Parathyroid adenoma (tissue), 2 donors: ENCODE measurements around the gene HAL.

Experiments used
- H2AFZ ChIP-seq: fragments of 300-600 bp; sonication (generic); one replicate; pipeline ENCODE4 v1.7.0; 2017; ENCODE audit warnings: antibody characterized with exemption, mild to moderate bottlenecking
- H3K27ac ChIP-seq: fragments of 300-600 bp; sonication (generic); one replicate; pipeline ENCODE4 v1.7.0; 2017
- H3K27me3 ChIP-seq: fragments of 300-600 bp; sonication (generic); one replicate; pipeline ENCODE4 v1.7.0; 2017; ENCODE audit warnings: low read length; ENCODE audit not compliant: control insufficient read depth, insufficient read depth
- H3K36me3 ChIP-seq: fragments of 300-600 bp; sonication (generic); one replicate; pipeline ENCODE4 v1.7.0; 2017; ENCODE audit warnings: low read length; ENCODE audit not compliant: control insufficient read depth, insufficient read depth
- H3K4me1 ChIP-seq: fragments of 300-600 bp; sonication (generic); one replicate; pipeline ENCODE4 v1.7.0; 2017; ENCODE audit warnings: control low read depth
- H3K4me2 ChIP-seq: fragments of 300-600 bp; sonication (generic); one replicate; pipeline ENCODE4 v1.7.0; 2017; ENCODE audit warnings: low read length
- H3K4me3 ChIP-seq: fragments of 300-600 bp; sonication (generic); one replicate; pipeline ENCODE4 v1.7.0; 2017; ENCODE audit warnings: low read depth, low read length
- H3K79me2 ChIP-seq: fragments of 300-600 bp; sonication (generic); one replicate; pipeline ENCODE4 v1.7.0; 2017; ENCODE audit warnings: control low read depth
- H3K9ac ChIP-seq: fragments of 300-600 bp; sonication (generic); one replicate; pipeline ENCODE4 v1.7.0; 2017; ENCODE audit warnings: mild to moderate bottlenecking
- H3K9me3 ChIP-seq: fragments of 300-600 bp; sonication (generic); one replicate; pipeline ENCODE4 v1.7.0; 2017; ENCODE audit warnings: low read length; ENCODE audit not compliant: control insufficient read depth
- CTCF ChIP-seq: fragments of 300-600 bp; sonication (generic); IDR thresholded peaks from one replicate; pipeline ENCODE4 v1.7.0; 2017; ENCODE audit warnings: antibody characterized with exemption, mild to moderate bottlenecking
- donor health status: primary hyperparathyroidism.

HAL gene

DNA sequence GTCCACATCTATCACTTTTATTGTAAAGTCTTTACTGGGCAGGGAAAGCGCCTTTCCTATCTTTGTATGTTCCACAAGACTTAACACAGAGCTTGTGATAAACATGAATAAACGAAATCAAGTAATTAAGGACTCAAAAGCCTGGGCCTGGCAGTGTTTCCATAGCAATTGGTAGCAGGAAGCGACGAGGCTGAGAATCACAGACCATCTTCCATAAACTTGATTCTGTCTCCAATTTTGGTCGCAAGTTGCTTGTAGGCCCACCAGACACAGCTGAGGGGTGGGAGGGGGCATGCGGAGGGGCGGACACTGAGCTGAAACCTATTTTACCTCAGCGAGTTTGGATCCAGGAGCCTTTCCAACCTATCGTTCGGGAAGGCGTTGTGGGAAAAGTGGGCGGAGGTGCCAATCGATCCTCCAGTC is 54.0 kb downstream of the HAL start:
- Histone ChIP-seq H3K9me3 (no peaks in the 10 kb centered on the region), H3K27ac (peak overlapping the region; percentile 53)

DNA sequence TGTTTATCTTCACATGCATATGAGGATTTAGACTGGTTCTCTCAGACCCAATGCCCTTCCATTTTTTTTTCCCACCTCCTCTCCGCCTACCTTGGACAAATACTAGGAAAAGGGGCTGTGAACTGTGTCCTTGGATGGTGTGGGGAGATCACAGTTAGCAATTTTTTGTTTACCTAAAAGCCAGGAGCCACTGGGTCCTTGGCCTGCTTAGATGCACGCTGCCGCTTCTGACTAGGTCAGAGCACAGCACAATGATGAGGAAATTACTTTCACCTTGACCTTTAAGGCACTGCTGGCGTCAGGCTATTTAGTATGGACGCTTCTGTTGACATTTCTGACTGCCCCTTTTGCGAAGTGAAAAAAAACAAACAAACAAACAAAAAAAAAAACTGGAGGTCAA is 55.6 kb downstream of the HAL start:
- no peaks in the 10 kb centered on the region for H3K79me2 ChIP-seq
- H3K4me3 ChIP-seq: no peak overlapping the region
- H2AFZ ChIP-seq: peak overlapping the region; percentile 29
- no peak overlapping the region for H3K27ac ChIP-seq
- H3K9me3 ChIP-seq: no peaks in the 10 kb centered on the region
- no peak overlapping the region for H3K9ac ChIP-seq
- peaks cover 3% of the 10 kb centered on the region for H3K4me1 ChIP-seq
- no peaks in the 10 kb centered on the region for H3K36me3 ChIP-seq
- H3K27me3 ChIP-seq: no peaks in the 10 kb centered on the region
- H3K4me2 ChIP-seq: no peak overlapping the region
- no peak for TF ChIP-seq CTCF

More for the DNA sequence above, 54.0 kb downstream of the HAL start:
- H3K79me2 ChIP-seq: no peaks in the 10 kb centered on the region
- no peak for TF ChIP-seq CTCF
- no peaks in the 10 kb centered on the region for H3K27me3 ChIP-seq
- peak overlapping the region; percentile 82 for H2AFZ ChIP-seq
- peak overlapping the region; percentile 92 for H3K4me3 ChIP-seq
- H3K4me1 ChIP-seq: peaks cover 3% of the 10 kb centered on the region
- peak overlapping the region; percentile 78 for H3K4me2 ChIP-seq
- H3K9ac ChIP-seq: no peak overlapping the region
- no peaks in the 10 kb centered on the region for H3K36me3 ChIP-seq
